Karpas-422 (cell line): ENCODE results near the gene SNAPIN. TPM values are rescaled to one million over a fixed set of nuclear protein-coding genes. Genes with fewer than 3 reads are reported as not detected.
"Not testable (repeated sequence)": the region's sequence is repeated elsewhere in the genome, so short reads cannot be mapped to it uniquely, and the experiment has no call there.

ENCODE experiments used
- DNase-seq: peaks from one replicate; pipeline ENCODE4 v3.0.0-alpha.2; 2015
- H2AFZ ChIP-seq: fragments of 200-600 bp; sonication (generic); 2 replicates; pipeline ENCODE4 v1.6.1; 2014; ENCODE audit warnings: antibody characterized with exemption, low read length, mixed read lengths
- H3K27ac ChIP-seq: fragments of 200-600 bp; sonication (generic); 2 replicates; pipeline ENCODE4 v1.5.1; 2014; ENCODE audit warnings: mild to moderate bottlenecking, low read length, moderate library complexity
- H3K27me3 ChIP-seq: fragments of 200-600 bp; sonication (generic); 2 replicates; pipeline ENCODE4 v1.6.1; 2014; ENCODE audit warnings: low read length, mixed read lengths
- H3K36me3 ChIP-seq: fragments of 200-600 bp; sonication (generic); 2 replicates; pipeline ENCODE4 v1.6.1; 2014; ENCODE audit warnings: low read length, mixed read lengths; ENCODE audit not compliant: insufficient read depth
- H3K4me1 ChIP-seq: fragments of 200-600 bp; sonication (generic); 2 replicates; pipeline ENCODE4 v1.6.1; 2014; ENCODE audit warnings: mild to moderate bottlenecking, low read length, mixed read lengths
- H3K4me2 ChIP-seq: fragments of 200-600 bp; sonication (generic); 2 replicates; pipeline ENCODE4 v1.6.1; 2014; ENCODE audit warnings: low read length, low read depth, mild to moderate bottlenecking; ENCODE audit not compliant: poor library complexity, severe bottlenecking
- H3K4me3 ChIP-seq: fragments of 200-600 bp; sonication (generic); 2 replicates; pipeline ENCODE4 v1.5.1; 2014; ENCODE audit warnings: mild to moderate bottlenecking, antibody characterized with exemption, low read length, mixed read lengths
- H3K79me2 ChIP-seq: fragments of 200-600 bp; sonication (generic); 2 replicates; pipeline ENCODE4 v1.6.1; 2014; ENCODE audit warnings: mild to moderate bottlenecking, low read length, mixed read lengths
- H3K9ac ChIP-seq: fragments of 200-600 bp; sonication (generic); 2 replicates; pipeline ENCODE4 v1.6.0; 2014; ENCODE audit warnings: low read length
- H3K9me2 ChIP-seq: fragments of 200-600 bp; sonication (generic), shearing (Covaris generic); replicated peaks from 2 replicates; pipeline ENCODE4 v1.6.0; 2014; ENCODE audit warnings: mild to moderate bottlenecking, low read length, moderate library complexity; ENCODE audit not compliant: insufficient read depth
- H3K9me3 ChIP-seq: fragments of 300-700, 200-600 bp; sonication (generic); 2 replicates; pipeline ENCODE4 v1.6.1; 2014; ENCODE audit warnings: low read length, mixed read lengths
- H4K20me1 ChIP-seq: fragments of 200-600 bp; sonication (generic); 2 replicates; pipeline ENCODE4 v1.6.1; 2014; ENCODE audit warnings: mild to moderate bottlenecking, antibody characterized with exemption, low read length, low read depth; ENCODE audit not compliant: insufficient read depth
- total RNA-seq: library from RNA; depleted of rRNA; stranded (reverse); fragments of >200 nt; shearing (Covaris generic); gene quantifications from 2 replicates; pipeline ENCODE4 v1.2.3, GENCODE V29; 2014; ENCODE audit warnings: low replicate concordance

The SNAPIN gene
- total RNA-seq, 1 experiment from 2014 or later = 54.3 TPM

DNA sequence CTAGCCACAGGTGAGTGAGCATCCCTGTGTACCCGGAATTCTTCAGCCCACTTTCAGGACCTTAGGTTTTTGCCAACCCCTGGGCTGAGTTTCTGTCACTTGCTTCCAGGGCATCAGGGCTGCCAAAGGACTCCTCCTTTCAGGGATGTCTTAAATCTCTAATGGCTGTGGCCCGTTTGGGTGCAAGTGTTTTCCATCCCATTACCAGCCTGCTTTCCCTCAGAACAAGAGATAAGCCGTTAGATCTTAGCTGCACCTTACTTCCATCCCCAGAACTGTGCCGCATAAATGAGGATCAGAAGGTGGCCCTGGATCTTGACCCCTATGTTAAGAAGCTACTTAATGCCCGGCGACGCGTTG lies 652 bp downstream of the SNAPIN start:
- Histone ChIP-seq H4K20me1 (peaks cover 4% of the 10 kb centered on the region; the same call in 1 of the 2 replicates), H3K4me1 (peaks cover 31% of the 10 kb centered on the region), H3K9ac (peak overlapping the region; percentile 84), H3K4me2 (peak overlapping the region; percentile 91), H3K4me3 (peak overlapping the region; percentile 84), H3K9me2 (no peaks in the 10 kb centered on the region), H3K36me3 (peaks cover 22% of the 10 kb centered on the region; the same call in 1 of the 2 replicates), H3K27ac (no peak overlapping the region), H3K27me3 (no peaks in the 10 kb centered on the region), H2AFZ (no peak overlapping the region), H3K79me2 (peaks cover 13% of the 10 kb centered on the region), H3K9me3 (no peaks in the 10 kb centered on the region)
- no peak for DNase-seq

DNA sequence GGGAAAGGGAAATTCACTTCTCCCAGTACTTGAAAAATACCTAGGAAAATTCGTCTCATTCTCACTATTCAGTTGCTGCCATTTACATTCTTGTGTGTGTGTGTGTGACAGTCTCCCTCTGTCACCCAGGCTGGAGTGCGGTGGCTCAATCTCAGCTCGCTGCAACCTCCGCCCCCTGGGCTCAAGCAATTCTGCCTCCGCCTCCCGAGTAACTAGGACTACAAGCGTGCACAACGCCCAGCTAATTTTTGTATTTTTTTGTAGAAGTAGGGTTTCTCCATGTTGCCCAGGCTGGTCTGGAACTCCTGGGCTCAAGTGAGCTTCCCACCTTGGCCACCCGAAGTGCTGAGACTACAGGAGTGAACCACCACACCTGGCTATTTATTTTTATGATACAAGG lies 1.2 kb downstream of the SNAPIN start:
- H3K4me2 ChIP-seq = peak overlapping the region; percentile 91
- H3K9ac ChIP-seq = peak overlapping the region; percentile 84
- DNase-seq = no peak

GRCh38 chr1:153661111-153661708 lies 2.7 kb downstream of the SNAPIN start:
- Histone ChIP-seq H3K36me3 (peaks cover 36% of the 10 kb centered on the region; the same call in 1 of the 2 replicates), H3K79me2 (peaks cover 13% of the 10 kb centered on the region), H3K4me1 (peaks cover 31% of the 10 kb centered on the region), H3K9ac (no peak overlapping the region), H3K27ac (peak overlapping the region; percentile 32), H4K20me1 (peaks cover 4% of the 10 kb centered on the region; the same call in 1 of the 2 replicates), H3K27me3 (no peaks in the 10 kb centered on the region), H3K9me2 (no peaks in the 10 kb centered on the region), H3K4me3 (no peak overlapping the region), H3K9me3 (no peaks in the 10 kb centered on the region), H2AFZ (no peak overlapping the region), H3K4me2 (no peak overlapping the region)
- DNase-seq = peak; percentile 62

More for the DNA sequence above, 1.2 kb downstream of the SNAPIN start:
- no peaks in the 10 kb centered on the region for H3K9me3 ChIP-seq
- peak overlapping the region; percentile 84 for H3K4me3 ChIP-seq
- H3K27me3 ChIP-seq = no peaks in the 10 kb centered on the region
- H3K9me2 ChIP-seq = no peaks in the 10 kb centered on the region
- H3K36me3 ChIP-seq = peaks cover 27% of the 10 kb centered on the region; the same call in 1 of the 2 replicates
- peaks cover 4% of the 10 kb centered on the region; the same call in 1 of the 2 replicates for H4K20me1 ChIP-seq
- no peak overlapping the region for H3K27ac ChIP-seq
- peaks cover 13% of the 10 kb centered on the region for H3K79me2 ChIP-seq
- no peak overlapping the region for H2AFZ ChIP-seq
- H3K4me1 ChIP-seq = peaks cover 31% of the 10 kb centered on the region

- H2AFZ ChIP-seq = no peak overlapping the region
- peaks cover 46% of the 10 kb centered on the region; the same call in 1 of the 2 replicates for H3K36me3 ChIP-seq
- no peak overlapping the region for H3K4me3 ChIP-seq
- peaks cover 13% of the 10 kb centered on the region for H3K79me2 ChIP-seq
- peaks cover 4% of the 10 kb centered on the region; the same call in 1 of the 2 replicates for H4K20me1 ChIP-seq
- no peaks in the 10 kb centered on the region for H3K9me3 ChIP-seq
- H3K4me1 ChIP-seq = peaks cover 31% of the 10 kb centered on the region
- H3K9me2 ChIP-seq = no peaks in the 10 kb centered on the region
- H3K27ac ChIP-seq = no peak overlapping the region
- H3K4me2 ChIP-seq = no peak overlapping the region
- no peak for DNase-seq
- H3K27me3 ChIP-seq = no peaks in the 10 kb centered on the region
- H3K9ac ChIP-seq = no peak overlapping the region
Measured at GRCh38 chr1:153662269-153662668, 3.8 kb downstream of the SNAPIN start.

- peaks cover 55% of the 10 kb centered on the region for H3K36me3 ChIP-seq
- H4K20me1 ChIP-seq = peaks cover 4% of the 10 kb centered on the region; the same call in 1 of the 2 replicates
- no peak overlapping the region for H2AFZ ChIP-seq
- peaks cover 21% of the 10 kb centered on the region for H3K79me2 ChIP-seq
- H3K4me2 ChIP-seq = no peak overlapping the region
- no peak overlapping the region for H3K27ac ChIP-seq
- no peaks in the 10 kb centered on the region for H3K9me2 ChIP-seq
- peaks cover 28% of the 10 kb centered on the region for H3K4me1 ChIP-seq
- no peaks in the 10 kb centered on the region for H3K27me3 ChIP-seq
- no peaks in the 10 kb centered on the region for H3K9me3 ChIP-seq
- DNase-seq = no peak
- no peak overlapping the region for H3K9ac ChIP-seq
- H3K4me3 ChIP-seq = no peak overlapping the region
Measured at GRCh38 chr1:153663211-153663610, 4.7 kb downstream of the SNAPIN start.

DNA sequence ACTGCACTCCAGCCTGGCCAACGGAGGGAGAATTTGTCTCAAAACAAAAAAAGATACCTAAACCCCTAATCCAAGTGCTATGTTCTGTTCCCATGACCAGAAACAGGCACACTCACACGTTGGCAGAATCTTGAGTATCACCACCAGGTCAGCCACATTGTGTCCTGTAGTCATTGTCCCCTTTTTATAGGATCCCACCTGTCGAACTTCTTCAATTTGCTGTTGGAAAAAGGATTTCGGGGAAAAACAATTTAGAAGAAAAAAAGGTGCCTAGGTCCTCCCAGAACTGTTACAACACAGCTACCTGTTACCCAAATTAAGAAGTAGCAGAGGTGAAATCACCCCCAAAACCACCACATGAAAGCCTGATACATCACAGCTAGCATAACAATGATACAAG lies 8.9 kb downstream of the SNAPIN start:
- Histone ChIP-seq H3K9me2 (no peaks in the 10 kb centered on the region), H3K4me1 (peaks cover 22% of the 10 kb centered on the region), H2AFZ (no peak overlapping the region), H4K20me1 (no peaks in the 10 kb centered on the region), H3K27me3 (no peaks in the 10 kb centered on the region), H3K27ac (no peak overlapping the region), H3K4me2 (no peak overlapping the region), H3K79me2 (peaks cover 33% of the 10 kb centered on the region), H3K4me3 (no peak overlapping the region), H3K9ac (no peak overlapping the region), H3K36me3 (peaks cover 56% of the 10 kb centered on the region), H3K9me3 (no peaks in the 10 kb centered on the region)
- no peak for DNase-seq

DNA sequence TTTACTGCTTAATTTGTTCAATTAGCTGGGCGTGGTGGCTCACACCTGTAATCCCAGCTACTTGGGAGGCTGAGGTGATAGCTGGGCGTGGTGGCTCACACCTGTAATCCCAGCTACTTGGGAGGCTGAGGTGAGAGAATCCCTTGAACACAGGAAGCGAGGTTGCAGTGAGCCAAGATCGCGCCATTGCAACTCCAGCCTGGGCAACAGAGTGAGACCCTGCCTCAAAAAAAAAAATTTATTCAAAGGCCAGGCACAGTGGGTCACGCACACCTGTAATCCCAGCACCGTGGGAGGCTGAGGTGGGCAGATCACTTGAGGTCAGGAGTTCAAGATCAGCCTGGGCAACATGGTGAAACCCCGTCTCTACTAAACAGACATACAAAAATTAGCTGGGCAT lies 10.2 kb downstream of the SNAPIN start:
- not testable (repeated sequence) for H3K27ac ChIP-seq, H3K9me2 ChIP-seq, DNase-seq, H3K27me3 ChIP-seq, H3K4me2 ChIP-seq, H4K20me1 ChIP-seq, H3K9ac ChIP-seq, H2AFZ ChIP-seq, H3K4me3 ChIP-seq, H3K9me3 ChIP-seq
- Histone ChIP-seq H3K36me3 (peaks cover 50% of the 10 kb centered on the region), H3K79me2 (peaks cover 33% of the 10 kb centered on the region), H3K4me1 (peaks cover 22% of the 10 kb centered on the region)

DNA sequence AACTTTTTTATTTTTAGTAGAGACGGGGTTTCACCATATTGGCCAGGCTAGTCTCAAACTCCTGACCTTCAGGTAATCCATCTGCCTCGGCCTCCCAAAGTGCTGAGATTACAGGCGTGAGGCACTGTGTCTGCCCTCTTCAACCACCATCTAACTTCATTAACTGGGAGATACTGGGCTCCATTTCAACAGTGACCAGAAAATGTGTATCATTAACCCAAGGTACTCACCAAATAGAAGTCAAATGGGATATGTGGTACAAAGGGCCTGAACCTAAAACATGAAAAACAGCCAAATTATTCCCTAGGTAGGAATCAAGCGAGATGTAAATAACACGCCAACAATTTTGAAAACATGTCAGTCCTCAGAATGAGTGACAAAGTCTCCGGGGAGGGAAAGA lies 11.1 kb downstream of the SNAPIN start:
- Histone ChIP-seq H3K4me1 (peaks cover 22% of the 10 kb centered on the region), H3K27me3 (no peaks in the 10 kb centered on the region), H3K79me2 (peaks cover 33% of the 10 kb centered on the region), H3K9ac (peak overlapping the region; percentile 92), H3K4me3 (peak overlapping the region; percentile 86), H3K9me3 (no peaks in the 10 kb centered on the region), H4K20me1 (no peaks in the 10 kb centered on the region), H3K4me2 (peak overlapping the region; percentile 83), H3K36me3 (peaks cover 42% of the 10 kb centered on the region), H3K9me2 (no peaks in the 10 kb centered on the region), H2AFZ (no peak overlapping the region), H3K27ac (no peak overlapping the region; the same call in 1 of the 2 replicates)
- no peak for DNase-seq
